NCI-H345 (cell line): ENCODE data around the gene CSE1L.
"Not testable (repeated sequence)": the region's sequence is repeated elsewhere in the genome, so short reads cannot be mapped to it uniquely, and the experiment has no call there.

ENCODE experiments used
- DNase-seq: peaks from one replicate; lab custom pipeline; 2025; lab: John Stamatoyannopoulos, UW

The CSE1L gene

GRCh38 chr20:49063279-49063678 is 17.2 kb downstream of the CSE1L start:
- no peak for DNase-seq

- DNase-seq, result no peak
Observed at GRCh38 chr20:49074521-49074920, 28.4 kb downstream of the CSE1L start.

- DNase-seq, result no peak
Observed at GRCh38 chr20:49078310-49078709, 32.2 kb downstream of the CSE1L start.

GRCh38 chr20:49082295-49082694 is 36.2 kb downstream of the CSE1L start:
- DNase-seq, result not testable (repeated sequence)

GRCh38 chr20:49091104-49091503 is 45.0 kb downstream of the CSE1L start:
- DNase-seq, result no peak

GRCh38 chr20:49091762-49092161 is 45.6 kb downstream of the CSE1L start:
- DNase-seq, result no peak

- DNase-seq, result no peak
Observed at GRCh38 chr20:49096203-49096730, 50.2 kb downstream of the CSE1L start.

GRCh38 chr20:49097159-49097558 is 51.0 kb downstream of the CSE1L start:
- DNase-seq, result no peak

- DNase-seq, result no peak
Observed at GRCh38 chr20:49098136-49098535, 52.0 kb downstream of the CSE1L start.

- no peak for DNase-seq
Observed at GRCh38 chr20:49099011-49099410, 52.9 kb downstream of the CSE1L start.

- not testable (repeated sequence) for DNase-seq
Observed at GRCh38 chr20:49100292-49100691, 54.2 kb downstream of the CSE1L start.

- DNase-seq, result no peak
Observed at GRCh38 chr20:49100972-49101371, 54.9 kb downstream of the CSE1L start.

GRCh38 chr20:49103019-49103418 is 56.9 kb downstream of the CSE1L start:
- DNase-seq, result no peak

- no peak for DNase-seq
Observed at GRCh38 chr20:49103647-49104364, 57.7 kb downstream of the CSE1L start.

GRCh38 chr20:49104365-49104648 is 58.2 kb downstream of the CSE1L start:
- peak; percentile 5 for DNase-seq

GRCh38 chr20:49104979-49105547 is 59.0 kb downstream of the CSE1L start:
- DNase-seq, result not testable (repeated sequence)

GRCh38 chr20:49106328-49106727 is 60.2 kb downstream of the CSE1L start:
- no peak for DNase-seq

GRCh38 chr20:49110767-49111694 is 64.9 kb downstream of the CSE1L start:
- no peak for DNase-seq

- no peak for DNase-seq
Observed at GRCh38 chr20:49112596-49113274, 66.6 kb downstream of the CSE1L start.

- no peak for DNase-seq
Observed at GRCh38 chr20:49115564-49115963, 69.5 kb downstream of the CSE1L start.

GRCh38 chr20:49118307-49118706 is 72.2 kb downstream of the CSE1L start:
- no peak for DNase-seq

GRCh38 chr20:49119988-49120387 is 73.9 kb downstream of the CSE1L start:
- DNase-seq, result no peak
